Suprapubic skin (tissue), 3 donors: Measurements from ENCODE around the gene UBR3.

ENCODE experiments used
- CTCF ChIP-seq, 2 donors: fragments of 200-600 bp in 1 of 2; fragments of 450-650 bp in 1 of 2; sonication (generic) in 1 of 2; IDR thresholded peaks; one replicate each; pipeline ENCODE4 v1.5.1; 2016 to 2019; ENCODE audit warnings: antibody characterized with exemption in 2 of 2, mild to moderate bottlenecking in 1 of 2, moderate library complexity in 1 of 2
- POLR2A ChIP-seq, 2 donors: fragments of 450-650 bp; IDR thresholded peaks; one replicate each; pipeline ENCODE4 v1.6.1; 2017; ENCODE audit warnings: antibody characterized with exemption in 2 of 2, mild to moderate bottlenecking in 2 of 2, moderate library complexity in 2 of 2

- no peak for TF ChIP-seq CTCF (IDR thresholded peaks at IDR 0.05)
- no peak for TF ChIP-seq POLR2A (IDR thresholded peaks at IDR 0.05)
Measured at GRCh38 chr2:170118641-170119040, 291.4 kb downstream of the UBR3 start.
